GF-D8 (cell line): ENCODE results near the gene PLA2G2A.
"Not testable (repeated sequence)": the region's sequence is repeated elsewhere in the genome, so short reads cannot be mapped to it uniquely, and the experiment has no call there.

Experiments used
- DNase-seq: peaks from one replicate; lab custom pipeline; 2025; lab: John Stamatoyannopoulos, UW

PLA2G2A gene

DNA sequence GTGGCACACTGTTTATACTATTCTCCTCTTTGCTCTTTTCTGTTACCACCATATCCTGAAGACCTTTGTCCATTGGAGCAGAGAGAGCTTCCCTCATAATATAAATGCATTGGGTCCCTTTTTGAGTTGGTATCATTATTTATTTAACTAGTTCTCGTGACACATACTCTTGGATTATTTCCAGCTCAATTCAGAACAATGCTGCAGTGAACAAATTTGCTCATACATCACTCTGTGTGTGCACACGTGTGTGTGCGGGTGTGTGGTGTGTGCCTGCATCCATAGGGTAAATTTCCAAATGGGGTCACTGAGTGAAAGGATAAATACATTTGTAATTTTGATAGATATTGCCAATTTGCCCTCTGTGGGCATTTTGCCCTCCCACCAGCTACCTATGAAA, 5.8 kb downstream of the PLA2G2A start:
- no peak for DNase-seq

DNA sequence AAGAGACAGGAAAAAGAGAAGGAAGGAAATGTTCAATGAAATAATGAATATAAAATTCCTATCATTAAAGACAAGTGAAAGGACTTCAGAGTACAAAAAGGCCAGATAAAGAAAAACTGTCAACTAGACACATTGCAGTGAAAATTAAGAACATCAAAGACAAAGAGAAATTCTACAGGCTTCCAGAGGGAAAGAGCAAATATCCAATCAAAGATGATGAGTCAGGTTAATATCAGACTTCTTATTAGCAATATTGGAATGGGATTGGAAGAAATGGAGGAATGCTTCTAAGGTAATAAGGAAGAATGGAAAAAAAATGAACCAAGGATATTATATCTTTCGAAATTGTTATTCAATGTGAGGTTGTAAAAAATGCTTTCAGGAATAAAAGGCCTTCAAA, 7.8 kb downstream of the PLA2G2A start:
- DNase-seq = no peak

- no peak for DNase-seq
Measured at GRCh38 chr1:19969898-19970660, 9.3 kb downstream of the PLA2G2A start.

DNA sequence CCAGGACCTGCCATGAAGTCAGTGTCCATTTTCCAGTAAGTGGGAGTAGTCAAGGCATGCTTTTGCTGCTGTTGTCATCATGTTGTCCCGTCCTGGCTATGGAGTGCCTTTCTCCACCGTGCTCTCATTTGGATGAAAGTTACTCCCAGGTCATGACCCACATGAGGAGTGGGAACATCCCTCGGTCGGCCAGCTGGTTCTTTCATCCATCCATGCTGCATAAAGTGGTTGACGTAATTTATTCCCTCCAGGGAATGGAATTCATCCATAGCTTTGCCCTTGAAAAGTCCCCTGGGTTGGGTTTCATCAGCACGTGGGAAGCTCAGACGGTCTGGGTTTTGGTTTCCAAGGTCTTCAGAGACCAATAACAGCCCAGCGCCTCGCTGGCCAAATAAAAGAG, 11.6 kb downstream of the PLA2G2A start:
- DNase-seq = no peak

DNA sequence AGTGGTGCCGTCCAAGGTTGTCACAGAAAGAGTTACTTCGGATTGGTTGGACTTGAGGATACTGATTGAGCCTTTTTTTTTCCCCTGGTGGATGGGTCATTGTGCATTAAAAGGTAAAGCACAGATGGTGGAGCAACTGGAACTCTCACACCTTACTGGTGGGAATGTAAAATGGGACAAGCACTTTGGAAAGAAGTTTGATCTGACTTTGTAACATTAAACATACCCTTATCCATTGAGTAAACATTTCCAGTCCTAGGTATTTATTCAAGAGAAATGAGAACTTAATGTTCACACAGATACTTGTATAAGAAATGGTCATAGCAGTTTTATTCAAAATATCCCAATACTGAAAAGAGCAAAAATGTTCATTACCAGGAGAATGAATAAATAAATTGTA, 14.9 kb downstream of the PLA2G2A start:
- DNase-seq = no peak

DNA sequence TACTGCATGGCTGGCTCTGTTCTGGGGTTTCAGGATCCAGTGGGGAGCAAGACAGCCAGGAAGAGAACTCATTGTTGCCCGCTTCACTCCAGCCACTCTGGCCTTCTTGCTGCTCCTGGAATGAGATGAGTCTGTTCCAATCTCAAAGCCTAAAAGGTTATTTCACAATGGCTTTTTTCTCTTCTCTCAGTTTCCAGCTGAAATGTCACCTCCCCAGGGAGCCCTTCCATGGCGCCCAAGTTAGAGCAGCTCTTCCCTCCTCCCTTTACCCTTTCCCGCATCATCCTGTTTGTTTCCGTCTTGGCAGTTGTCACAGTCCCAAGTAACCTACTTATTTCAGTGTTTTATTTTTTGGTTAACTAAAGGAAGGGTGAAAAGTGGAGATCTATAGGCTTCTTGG, 15.8 kb downstream of the PLA2G2A start:
- no peak for DNase-seq

GRCh38 chr1:19960591-19960990, 18.8 kb downstream of the PLA2G2A start:
- no peak for DNase-seq

GRCh38 chr1:19957779-19958178, 21.6 kb downstream of the PLA2G2A start:
- DNase-seq = no peak

DNA sequence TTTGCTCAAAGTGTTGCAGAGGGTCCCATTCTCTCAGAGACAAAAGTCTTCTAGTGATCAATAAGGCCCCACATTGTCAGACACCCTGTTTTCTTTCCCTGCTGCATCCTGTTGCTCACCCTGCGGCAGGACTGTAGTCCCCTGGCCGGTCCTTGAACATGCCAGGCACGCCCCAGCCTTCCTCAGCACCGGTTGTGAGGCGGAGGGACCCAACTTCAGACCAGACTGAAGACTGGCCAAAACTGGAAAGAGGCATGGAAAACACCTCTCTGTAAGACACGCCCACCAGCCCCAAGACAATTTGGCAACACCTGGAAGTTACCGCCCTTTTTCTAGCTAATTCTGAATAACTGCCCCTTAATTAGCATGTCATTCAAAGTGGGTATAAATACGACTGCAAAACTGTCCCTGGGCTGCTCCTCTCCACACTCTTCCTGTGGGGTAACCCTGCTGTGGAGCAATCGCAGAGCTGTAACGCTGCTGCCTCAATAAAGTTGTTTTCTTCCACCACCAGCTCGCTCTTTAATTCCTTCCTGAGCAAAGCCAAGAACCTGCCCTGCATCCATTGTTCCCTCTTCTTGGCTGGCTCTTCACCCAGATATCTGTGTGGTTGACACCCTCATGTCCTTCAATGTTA, 23.8 kb downstream of the PLA2G2A start:
- DNase-seq = no peak

DNA sequence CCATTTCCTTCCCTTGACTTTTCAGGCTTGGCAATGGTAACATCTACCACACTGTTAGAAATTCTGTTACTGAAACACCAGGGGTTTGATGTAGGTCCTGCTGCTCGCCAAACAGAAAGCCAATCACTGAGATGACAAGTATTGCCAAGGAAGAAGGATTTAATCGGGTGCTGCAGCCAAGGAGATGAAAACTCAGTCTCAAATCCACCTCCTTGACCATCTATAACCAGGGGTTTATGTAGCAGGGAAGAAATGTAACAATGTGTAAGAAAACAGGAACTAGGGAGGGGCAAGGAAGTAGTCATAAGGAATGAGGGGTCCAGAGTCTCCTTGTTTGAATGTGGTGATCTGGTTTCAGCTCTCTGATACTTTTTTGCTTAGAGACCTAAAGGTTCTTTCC, 25.4 kb downstream of the PLA2G2A start:
- DNase-seq = no peak

DNA sequence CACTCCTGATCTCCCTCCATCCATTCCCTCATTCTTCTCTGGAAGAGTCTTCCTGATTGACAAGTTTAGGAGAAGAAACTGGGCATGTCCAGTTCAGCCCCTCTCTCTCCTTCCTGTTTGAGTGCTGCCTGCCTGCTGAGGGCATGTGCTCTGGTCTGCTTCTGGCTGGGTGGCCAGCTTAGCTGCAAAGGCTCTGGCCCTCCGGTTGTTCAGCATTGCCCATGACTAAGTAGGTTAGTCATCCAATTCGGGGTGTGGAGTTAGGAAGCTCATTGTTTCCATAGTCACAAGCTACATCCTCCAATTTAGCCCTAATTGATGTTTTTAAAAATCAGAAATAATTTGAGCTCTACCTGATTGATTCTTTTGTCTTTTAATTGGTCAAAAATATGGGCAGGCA, 30.4 kb downstream of the PLA2G2A start:
- DNase-seq = no peak

- no peak for DNase-seq
Measured at GRCh38 chr1:19946971-19947370, 32.4 kb downstream of the PLA2G2A start.

- DNase-seq = no peak
Measured at GRCh38 chr1:19946331-19946751, 33.1 kb downstream of the PLA2G2A start.

DNA sequence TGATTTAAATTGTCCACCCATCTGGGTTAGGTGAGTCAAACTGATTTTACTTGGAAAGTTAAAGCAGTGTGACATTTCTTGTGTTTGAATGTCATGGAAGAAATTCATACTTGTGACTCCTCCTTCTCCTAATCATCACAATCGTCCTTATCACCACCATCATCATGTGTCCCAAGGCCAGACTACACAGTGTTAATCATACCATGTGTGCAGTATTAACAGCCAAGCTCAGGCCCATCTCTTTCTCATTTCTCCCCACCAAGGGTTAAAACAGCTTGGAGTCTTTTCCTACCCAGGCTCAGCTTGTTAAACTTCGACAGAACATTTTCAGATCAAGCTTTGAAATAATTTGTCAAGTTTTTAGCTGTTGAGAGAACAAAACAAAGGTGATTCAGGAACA, 33.5 kb downstream of the PLA2G2A start:
- DNase-seq = no peak

- no peak for DNase-seq
Measured at GRCh38 chr1:19942657-19943056, 36.8 kb downstream of the PLA2G2A start.

GRCh38 chr1:19942088-19942487, 37.3 kb downstream of the PLA2G2A start:
- no peak for DNase-seq

DNA sequence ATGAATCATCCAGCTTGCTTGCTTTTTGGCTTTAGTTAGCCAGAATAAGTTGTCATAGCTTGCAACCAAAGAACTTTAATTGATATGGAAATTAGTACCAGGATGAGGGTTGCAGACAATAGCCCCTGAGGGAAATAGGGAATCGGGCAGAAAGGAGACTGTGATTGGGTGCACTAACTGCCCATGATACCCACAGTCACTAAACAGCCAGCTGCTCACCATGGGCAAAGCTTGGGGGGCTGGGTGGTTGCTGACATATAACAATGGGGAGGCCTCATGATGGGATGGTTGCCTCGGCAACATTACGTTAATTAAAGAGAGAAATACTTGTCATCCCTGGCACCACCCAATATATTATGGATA, 38.2 kb downstream of the PLA2G2A start:
- DNase-seq = no peak

GRCh38 chr1:19940486-19941205, 38.8 kb downstream of the PLA2G2A start:
- no peak for DNase-seq

DNA sequence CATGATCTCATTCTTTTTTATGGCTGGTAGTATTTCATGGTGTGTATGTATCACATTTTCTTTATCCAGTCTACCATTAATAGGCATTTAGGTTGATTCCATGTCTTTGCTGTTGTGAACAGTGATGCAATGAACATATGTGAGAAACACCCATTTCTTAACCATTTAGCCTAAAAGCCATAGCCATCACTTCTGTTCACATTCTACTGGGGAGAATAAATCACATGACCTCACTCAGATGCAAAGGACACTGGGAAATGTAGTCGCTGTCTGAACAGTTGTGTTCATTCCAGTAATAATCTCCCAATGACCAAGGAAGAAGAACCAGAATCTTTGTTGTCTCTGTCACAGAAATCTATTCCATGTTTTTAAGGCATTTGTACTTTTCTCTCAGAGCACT, 40.9 kb downstream of the PLA2G2A start:
- DNase-seq = no peak

- no peak for DNase-seq
Measured at GRCh38 chr1:19936061-19936750, 43.2 kb downstream of the PLA2G2A start.

- DNase-seq = no peak
Measured at GRCh38 chr1:19934336-19934735, 45.1 kb downstream of the PLA2G2A start.

GRCh38 chr1:19932866-19933265, 46.6 kb downstream of the PLA2G2A start:
- DNase-seq = no peak

GRCh38 chr1:19927130-19927421, 52.3 kb downstream of the PLA2G2A start:
- DNase-seq = not testable (repeated sequence)
